Spleen (tissue), 11 donors: ENCODE measurements around the gene RAE1. TPM values are rescaled to one million over a fixed set of nuclear protein-coding genes. Genes with fewer than 3 reads are reported as not detected.

Experiments used
- DNase-seq: peaks from one replicate; pipeline ENCODE4 v3.0.0-alpha.2; 2020
- H3K27ac ChIP-seq, 8 donors: fragments of 200-600 bp; sonication (generic) in 7 of 8; 1 replicate in 4 of 8; 2 replicates in 4 of 8; pipeline versions ENCODE4 v1.5.0 to v1.8.0; 2016 to 2021; ENCODE audit warnings: inconsistent platforms in 4 of 8, mild to moderate bottlenecking in 4 of 8, moderate library complexity in 1 of 8
- H3K27me3 ChIP-seq, 7 donors: fragments of 200-600 bp; sonication (generic) in 6 of 7; replicated peaks in 1 of 7; 1 replicate in 4 of 7; 2 replicates in 3 of 7; pipeline versions ENCODE4 v1.5.0 to v1.8.0; 2016 to 2021; ENCODE audit warnings: inconsistent platforms in 3 of 7, mild to moderate bottlenecking in 1 of 7
- H3K36me3 ChIP-seq, 6 donors: fragments of 200-600 bp; sonication (generic) in 5 of 6; 1 replicate in 4 of 6; 2 replicates in 2 of 6; pipeline versions ENCODE4 v1.5.0 to v1.8.0; 2016 to 2021; ENCODE audit warnings: inconsistent platforms in 2 of 6
- H3K4me1 ChIP-seq, 6 donors: fragments of 200-600 bp; sonication (generic) in 5 of 6; 1 replicate in 3 of 6; 2 replicates in 3 of 6; pipeline versions ENCODE4 v1.5.0 to v1.8.0; 2016 to 2021; ENCODE audit warnings: inconsistent platforms in 3 of 6
- H3K4me3 ChIP-seq, 8 donors: fragments of 200-600 bp; sonication (generic) in 7 of 8; 1 replicate in 4 of 8; 2 replicates in 4 of 8; pipeline versions ENCODE4 v1.5.0 to v1.8.0; 2016 to 2021; ENCODE audit warnings: inconsistent platforms in 4 of 8, mild to moderate bottlenecking in 4 of 8, moderate library complexity in 2 of 8
- H3K9me3 ChIP-seq, 8 donors: fragments of 200-600 bp; sonication (generic) in 7 of 8; 1 replicate in 4 of 8; 2 replicates in 4 of 8; pipeline versions ENCODE4 v1.5.0 to v1.8.0; 2016 to 2021; ENCODE audit warnings: inconsistent platforms in 4 of 8
- CTCF ChIP-seq, 11 experiments: fragments of 200-600 bp in 7 of 11; fragments of 450-650 bp in 4 of 11; sonication (generic) in 4 of 11; IDR thresholded peaks in 8 of 11; conservative IDR thresholded peaks in 3 of 11; 1 replicate in 7 of 11; 2 replicates in 4 of 11; pipeline versions ENCODE4 v1.4.0 to v1.8.0; 2016 to 2021; ENCODE audit warnings: antibody characterized with exemption in 11 of 11, inconsistent platforms in 4 of 11, mild to moderate bottlenecking in 1 of 11
- POLR2A ChIP-seq, 3 donors: fragments of 450-650 bp; IDR thresholded peaks; one replicate each; pipeline ENCODE4 v1.5.1; 2017; ENCODE audit warnings: antibody characterized with exemption in 3 of 3, mild to moderate bottlenecking in 1 of 3
- POLR2AphosphoS5 ChIP-seq, 3 donors: sonication (generic); formaldehyde crosslinking; IDR thresholded peaks; one replicate each; pipeline ENCODE4 v1.5.1; 2017; ENCODE audit warnings: antibody characterized with exemption in 3 of 3
- WGBS, 5 donors: extraction: QIAGEN DNeasy Blood & Tissue Kit in 3 of 5; methylation state at CpG; one replicate each; pipeline versions ENCODE4 v1.1.5 to v1.1.7; 2013 to 2018; 5-methylcytosine and 5-hydroxymethylcytosine counted together
- intact Hi-C: fragments of 100-400 bp; cut with DNase I; formaldehyde crosslinking; loops from one replicate; pipeline ENCODE4 v1.15.0; 2023; ENCODE audit warnings: low total_unique reads
- polyA plus RNA-seq, 3 donors: library from polyadenylated mRNA; stranded (reverse); fragments of 200-250 nt; gene quantifications; one replicate each; pipeline ENCODE4 v1.2.1, GENCODE V29; 2013
- total RNA-seq, 7 donors: library from RNA; depleted of rRNA in 3 of 7; stranded (reverse); fragments of >200 nt in 3 of 7; fragmentation: NEBNext Ultra II Directional in 4 of 7; extraction: Animal tissue kit (Norgen Biotek cat#: 25700) in 4 of 7; gene quantifications; one replicate each; pipeline versions ENCODE4 v1.1.0 to v1.2.1, GENCODE V29; 2016 to 2021
- donor health status: healthy with polysubstance abuse.
- donor health status: DM: no; HTN: no; CAD: no; lungs with moderate emphysema.
- donor health status: DM: no; HTN: no; CAD: no.
- donor health status: Bipolar disorder and iron deficiency.
- donor health status: healthy.
- donor health status: DM: no; HTN: no; CAD: no.
- donor health status: DM: yes; HTN: yes; CAD: no.

Gene RAE1
- total and polyA plus RNA-seq, 10 donors, result 16.2 to 41.3 (median 23.1) TPM

- TF ChIP-seq CTCF (IDR thresholded peaks at IDR 0.05 in 8 of 11, conservative IDR thresholded peaks at IDR 0.05 in 3 of 11), result no peak
- TF ChIP-seq POLR2AphosphoS5 (IDR thresholded peaks at IDR 0.05), result peak in 2 of 3 donors; percentile 18 to 57
Observed at GRCh38 chr20:57402206-57403125, 51.4 kb downstream of the RAE1 start.

GRCh38 chr20:57403216-57403615 is 52.2 kb downstream of the RAE1 start:
- intact Hi-C loops, result no loop called here
- Histone ChIP-seq H3K4me3 (no peak overlapping the region), H3K36me3 (peaks cover 6 to 95% (median 75%) of the 10 kb centered on the region in 6 donors), H3K27ac (peak overlapping the region in 5 of 8 donors; percentile 28 to 94 (median 54)), H3K9me3 (no peaks in the 10 kb centered on the region), H3K27me3 (no peaks in the 10 kb centered on the region), H3K4me1 (peaks cover 46 to 100% (median 76%) of the 10 kb centered on the region in 6 donors)
- peak; percentile 73 for DNase-seq
- 61 to 81% (median 71%) methylated on average over 10 of the region's 10 CpGs for WGBS, 5 donors
- no peak for TF ChIP-seq POLR2AphosphoS5 (IDR thresholded peaks at IDR 0.05)

More at GRCh38 chr20:57402206-57403125, 51.4 kb downstream of the RAE1 start:
- Histone ChIP-seq H3K4me1 (peaks cover 52 to 100% (median 78%) of the 10 kb centered on the region in 6 donors), H3K36me3 (peaks cover 3 to 95% (median 67%) of the 10 kb centered on the region in 6 donors), H3K9me3 (no peaks in the 10 kb centered on the region), H3K27ac (peak overlapping the region in 5 of 8 donors; percentile 28 to 94 (median 54)), H3K4me3 (no peak overlapping the region), H3K27me3 (no peaks in the 10 kb centered on the region)
- intact Hi-C loops, result no loop called here
- 87 to 92% (median 90%) methylated on average over 23 to 32 of the region's 32 CpGs for WGBS, 5 donors
- peak; percentile 80 for DNase-seq

GRCh38 chr20:57404006-57404405 is 53.0 kb downstream of the RAE1 start:
- TF ChIP-seq POLR2A (IDR thresholded peaks at IDR 0.05), result no peak
- no peak for TF ChIP-seq CTCF (IDR thresholded peaks at IDR 0.05 in 8 of 11, conservative IDR thresholded peaks at IDR 0.05 in 3 of 11)
- no peak for TF ChIP-seq POLR2AphosphoS5 (IDR thresholded peaks at IDR 0.05)
- Histone ChIP-seq H3K27ac (peak overlapping the region in 2 of 8 donors; percentile 54 to 94), H3K27me3 (no peaks in the 10 kb centered on the region), H3K36me3 (peaks cover 6 to 100% (median 83%) of the 10 kb centered on the region in 6 donors), H3K4me3 (no peak overlapping the region), H3K4me1 (peaks cover 38 to 100% (median 73%) of the 10 kb centered on the region in 6 donors), H3K9me3 (no peaks in the 10 kb centered on the region)
- DNase-seq, result no peak
- intact Hi-C loops, result no loop called here
- 85 to 91% (median 90%) methylated on average over 10 to 11 of the region's 11 CpGs for WGBS, 5 donors

GRCh38 chr20:57404419-57405072 is 53.5 kb downstream of the RAE1 start:
- H3K27ac ChIP-seq, result peak overlapping the region in 1 of 8 donors; percentile 14
- peaks cover 33 to 100% (median 73%) of the 10 kb centered on the region in 6 donors for H3K4me1 ChIP-seq
- intact Hi-C loops, result no loop called here
- H3K4me3 ChIP-seq, result no peak overlapping the region
- H3K27me3 ChIP-seq, result no peaks in the 10 kb centered on the region
- H3K9me3 ChIP-seq, result no peaks in the 10 kb centered on the region
- DNase-seq, result peak; percentile 71
- H3K36me3 ChIP-seq, result peaks cover 6 to 100% (median 88%) of the 10 kb centered on the region in 6 donors
- 93 to 96% (median 95%) methylated on average over 18 to 22 of the region's 22 CpGs for WGBS, 5 donors
- no peak for TF ChIP-seq POLR2A (IDR thresholded peaks at IDR 0.05)
- TF ChIP-seq CTCF (IDR thresholded peaks at IDR 0.05 in 8 of 11, conservative IDR thresholded peaks at IDR 0.05 in 3 of 11), result no peak
- TF ChIP-seq POLR2AphosphoS5 (IDR thresholded peaks at IDR 0.05), result peak in 1 of 3 donors; percentile 4
